ENCODE measurements around the gene SOX4.

The SOX4 gene

DNA sequence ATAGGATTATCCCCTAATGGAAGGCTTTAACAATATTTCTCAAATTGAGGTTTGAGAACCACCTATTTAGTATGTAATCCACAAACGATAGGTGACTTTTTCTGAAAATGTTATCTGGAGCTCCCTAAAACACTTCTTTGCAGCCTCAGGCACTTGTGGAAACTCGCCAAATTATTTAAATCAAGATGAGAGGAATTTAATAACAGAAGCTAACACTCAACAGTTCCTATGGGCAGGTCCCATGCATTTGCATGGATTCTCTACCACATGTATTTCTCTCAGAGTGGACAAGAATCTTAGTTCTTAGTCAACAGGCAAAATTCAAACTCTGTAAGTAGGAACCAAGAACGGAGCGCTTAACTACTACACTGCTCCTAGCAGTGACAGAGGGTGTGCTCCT is 20.7 kb downstream of the SOX4 start:
- TF ChIP-seq, protein P1, sequence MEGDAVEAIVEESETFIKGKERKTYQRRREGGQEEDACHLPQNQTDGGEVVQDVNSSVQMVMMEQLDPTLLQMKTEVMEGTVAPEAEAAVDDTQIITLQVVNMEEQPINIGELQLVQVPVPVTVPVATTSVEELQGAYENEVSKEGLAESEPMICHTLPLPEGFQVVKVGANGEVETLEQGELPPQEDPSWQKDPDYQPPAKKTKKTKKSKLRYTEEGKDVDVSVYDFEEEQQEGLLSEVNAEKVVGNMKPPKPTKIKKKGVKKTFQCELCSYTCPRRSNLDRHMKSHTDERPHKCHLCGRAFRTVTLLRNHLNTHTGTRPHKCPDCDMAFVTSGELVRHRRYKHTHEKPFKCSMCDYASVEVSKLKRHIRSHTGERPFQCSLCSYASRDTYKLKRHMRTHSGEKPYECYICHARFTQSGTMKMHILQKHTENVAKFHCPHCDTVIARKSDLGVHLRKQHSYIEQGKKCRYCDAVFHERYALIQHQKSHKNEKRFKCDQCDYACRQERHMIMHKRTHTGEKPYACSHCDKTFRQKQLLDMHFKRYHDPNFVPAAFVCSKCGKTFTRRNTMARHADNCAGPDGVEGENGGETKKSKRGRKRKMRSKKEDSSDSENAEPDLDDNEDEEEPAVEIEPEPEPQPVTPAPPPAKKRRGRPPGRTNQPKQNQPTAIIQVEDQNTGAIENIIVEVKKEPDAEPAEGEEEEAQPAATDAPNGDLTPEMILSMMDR (conservative IDR thresholded peaks at IDR 0.05; ENCODE audit: low read depth), result no peak
- ChIA-PET CTCF (interaction anchor here (0.6 to 0.7 kb wide), 2 partner anchors 8 to 77 kb away, joined by 3 to 4 read pairs; no protein-coding TSS in a partner anchor), POLR2A (ENCODE audit: low non-redundant PET) (no interaction called here)
- no peak for DNase-seq (ENCODE audit: low spot score)
- H3K27ac ChIP-seq, result no peak overlapping the region

DNA sequence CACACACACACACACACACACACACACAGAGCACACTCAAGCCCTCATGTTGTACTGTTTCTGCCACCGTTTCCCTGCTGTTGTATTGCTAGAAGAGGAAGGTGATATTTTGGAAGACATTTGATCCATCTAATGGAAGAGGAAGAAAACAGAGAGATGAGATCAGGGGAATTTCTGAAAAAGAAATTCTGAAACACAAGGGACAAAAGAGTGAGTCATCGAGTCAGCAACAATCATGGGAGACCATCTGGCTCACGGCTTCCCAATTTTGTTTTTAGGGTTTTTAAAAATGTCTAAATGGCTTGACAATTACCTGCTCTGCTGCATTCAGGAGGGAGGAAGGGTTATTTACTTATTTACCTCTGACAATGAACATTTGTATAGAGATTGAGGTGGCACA is 22.0 kb downstream of the SOX4 start:
- H3K27ac ChIP-seq, result no peak overlapping the region

DNA sequence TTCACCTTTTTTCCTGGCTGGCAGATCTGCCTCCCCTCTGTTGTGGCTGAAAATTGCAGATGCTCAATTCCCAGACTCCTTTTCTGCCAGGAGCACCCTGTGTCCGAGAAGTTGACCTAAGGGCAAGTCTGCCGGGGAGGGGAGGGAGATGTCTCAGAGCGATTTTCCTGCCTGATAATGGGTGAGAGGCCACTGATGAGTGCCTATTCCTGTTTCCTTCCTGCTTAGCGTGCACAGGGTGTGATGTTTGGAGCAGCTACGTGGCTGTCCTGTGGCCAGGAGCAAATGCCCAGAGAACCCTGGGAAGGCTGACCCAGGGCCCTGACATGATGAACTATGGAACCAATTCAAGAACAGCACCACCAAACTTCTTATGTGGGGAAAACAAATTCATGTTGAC is 22.5 kb downstream of the SOX4 start:
- TF ChIP-seq, protein P1 (conservative IDR thresholded peaks at IDR 0.05; ENCODE audit: low read depth), result no peak
- DNase-seq (ENCODE audit: low spot score), result no peak
- H3K27ac ChIP-seq, result no peak overlapping the region
- POLR2A ChIA-PET (ENCODE audit: low non-redundant PET), result no interaction called here
- CTCF ChIA-PET, result no interaction called here

More for the DNA sequence above, 22.0 kb downstream of the SOX4 start:
- ChIA-PET POLR2A (ENCODE audit: low non-redundant PET) (no interaction called here), CTCF (interaction anchor here (0.6 kb wide), 1 partner anchor 1355 kb away, joined by 3 read pairs; no protein-coding TSS in a partner anchor)
- no peak for DNase-seq (ENCODE audit: low spot score)
- TF ChIP-seq, protein P1 (conservative IDR thresholded peaks at IDR 0.05; ENCODE audit: low read depth), result no peak

DNA sequence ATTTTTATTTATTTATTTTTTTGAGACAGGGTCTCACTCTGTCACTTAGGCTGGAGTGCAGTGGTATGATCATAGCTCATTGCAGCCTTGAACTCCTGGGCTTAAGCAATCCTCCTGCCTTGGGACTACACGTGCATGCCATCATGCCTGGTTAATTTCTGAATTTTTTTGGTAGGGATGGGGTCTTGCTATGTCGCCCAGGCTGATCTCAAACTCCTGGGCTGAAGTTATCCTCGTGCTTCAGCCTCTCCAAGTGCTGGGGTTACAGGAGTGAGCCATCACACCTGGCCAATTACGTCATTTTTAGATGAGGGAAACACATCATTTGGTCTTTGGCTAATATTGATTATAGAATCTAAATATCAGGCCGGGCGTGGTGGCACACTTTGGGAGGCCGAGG is 32.1 kb downstream of the SOX4 start:
- no peak overlapping the region for H3K27ac ChIP-seq
- DNase-seq (ENCODE audit: low spot score), result no peak
- ChIA-PET CTCF (no interaction called here), POLR2A (ENCODE audit: low non-redundant PET) (no interaction called here)
- TF ChIP-seq, protein P1 (conservative IDR thresholded peaks at IDR 0.05; ENCODE audit: low read depth), result no peak

DNA sequence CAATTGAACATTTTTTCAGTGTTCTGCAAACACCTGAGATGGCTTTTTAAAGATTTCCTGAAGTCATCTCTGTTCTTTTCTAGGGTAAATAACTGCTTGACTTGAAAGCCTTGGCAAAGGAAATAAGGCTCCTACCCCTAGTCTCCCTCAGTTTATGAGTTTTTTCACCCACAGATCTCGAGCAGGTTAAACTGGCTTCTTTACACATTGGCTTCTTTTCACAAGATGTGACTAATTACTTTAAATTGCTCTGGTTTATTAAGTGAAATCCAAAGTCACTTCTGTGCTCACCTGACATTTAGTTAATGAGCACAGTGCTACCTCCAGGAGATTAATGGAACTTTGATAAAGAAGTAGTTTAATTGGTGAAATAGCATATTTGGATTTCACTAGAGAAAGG is 33.2 kb downstream of the SOX4 start:
- DNase-seq (ENCODE audit: low spot score), result no peak
- ChIA-PET CTCF (interaction anchor here (0.5 kb wide), 1 partner anchor 751 kb away, joined by 3 read pairs; no protein-coding TSS in a partner anchor), POLR2A (ENCODE audit: low non-redundant PET) (no interaction called here)
- TF ChIP-seq, protein P1 (conservative IDR thresholded peaks at IDR 0.05; ENCODE audit: low read depth), result no peak
- no peak overlapping the region for H3K27ac ChIP-seq

DNA sequence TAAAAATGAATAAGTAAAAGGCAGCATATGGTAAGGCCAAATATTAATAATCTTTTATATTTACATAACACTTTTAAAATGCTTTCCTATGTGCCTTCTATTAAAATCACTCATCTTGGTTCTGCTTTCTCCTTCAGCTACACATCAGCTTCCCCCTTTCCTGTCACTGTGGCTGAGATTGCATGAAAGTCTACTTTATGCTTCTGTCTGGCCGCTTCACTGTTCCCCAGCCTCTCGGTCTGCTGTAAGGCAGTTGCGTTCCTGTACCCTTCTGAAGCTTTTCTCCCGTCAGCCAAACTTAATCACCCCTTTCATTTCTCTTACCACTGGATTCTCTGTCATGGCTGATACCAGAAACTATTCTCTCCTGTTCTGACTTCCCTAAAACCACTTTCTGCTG is 34.6 kb downstream of the SOX4 start:
- POLR2A ChIA-PET (ENCODE audit: low non-redundant PET), result no interaction called here
- DNase-seq (ENCODE audit: low spot score), result no peak
- no peak overlapping the region for H3K27ac ChIP-seq
- TF ChIP-seq, protein P1 (conservative IDR thresholded peaks at IDR 0.05; ENCODE audit: low read depth), result no peak
- CTCF ChIA-PET, result no interaction called here

Measured in RWPE1 (cell line).